Suppressor macrophage treated with lipopolysaccharide for 4 hours (primary cell): ENCODE results near the gene DHX36.
A peak's percentile ranks its signal among the peaks of the same experiment; 100 is the strongest.

Experiments
- DNase-seq: peaks from one replicate; pipeline ENCODE4 v3.0.0-alpha.2; 2020

Gene DHX36

GRCh38 chr3:154285221-154285620, 39.1 kb downstream of the DHX36 start:
- DNase-seq: peak; percentile 52

GRCh38 chr3:154280161-154280560, 44.1 kb downstream of the DHX36 start:
- DNase-seq: no peak

- DNase-seq: no peak
Measured at GRCh38 chr3:154275965-154276364, 48.3 kb downstream of the DHX36 start.

DNA sequence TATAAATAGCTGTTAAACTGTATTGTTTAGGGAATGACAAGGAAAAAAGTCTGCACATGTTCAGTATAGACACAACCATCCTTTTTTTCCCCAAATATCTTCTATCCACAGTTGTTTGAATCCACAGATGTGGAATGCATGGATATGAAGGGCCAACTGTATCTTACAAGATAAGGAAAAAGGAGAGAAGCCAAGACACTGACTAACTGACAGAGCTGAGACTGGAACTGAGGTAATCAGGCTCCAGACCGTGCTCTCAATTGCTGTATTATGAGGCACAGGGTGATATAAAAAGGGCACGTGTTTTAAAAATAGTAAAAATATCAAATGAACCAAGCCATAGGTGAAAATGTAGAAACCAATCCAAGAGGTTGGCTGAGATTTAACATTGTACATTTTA, 49.0 kb downstream of the DHX36 start:
- DNase-seq: no peak

DNA sequence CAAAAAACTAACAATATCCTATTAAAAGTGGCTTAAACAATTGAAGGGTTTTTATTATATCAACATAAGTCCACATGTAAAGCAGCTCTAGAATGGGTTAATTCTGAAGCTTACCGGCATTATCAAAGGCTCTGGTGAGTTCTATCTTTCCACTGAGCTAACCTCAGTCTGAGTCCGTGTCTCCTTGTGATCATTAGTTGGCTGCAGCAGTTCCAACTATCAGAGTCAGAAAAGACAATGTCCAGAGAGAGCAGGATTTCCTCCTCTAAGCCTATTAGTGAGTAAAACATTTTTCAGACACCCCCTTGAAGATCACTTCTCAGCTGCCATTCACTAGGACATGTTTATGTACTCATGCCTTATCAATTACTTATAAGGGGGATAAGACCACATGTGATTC, 49.9 kb downstream of the DHX36 start:
- no peak for DNase-seq

- DNase-seq: no peak
Measured at GRCh38 chr3:154273381-154273780, 50.9 kb downstream of the DHX36 start.

GRCh38 chr3:154254527-154254926, 69.8 kb downstream of the DHX36 start:
- no peak for DNase-seq

DNA sequence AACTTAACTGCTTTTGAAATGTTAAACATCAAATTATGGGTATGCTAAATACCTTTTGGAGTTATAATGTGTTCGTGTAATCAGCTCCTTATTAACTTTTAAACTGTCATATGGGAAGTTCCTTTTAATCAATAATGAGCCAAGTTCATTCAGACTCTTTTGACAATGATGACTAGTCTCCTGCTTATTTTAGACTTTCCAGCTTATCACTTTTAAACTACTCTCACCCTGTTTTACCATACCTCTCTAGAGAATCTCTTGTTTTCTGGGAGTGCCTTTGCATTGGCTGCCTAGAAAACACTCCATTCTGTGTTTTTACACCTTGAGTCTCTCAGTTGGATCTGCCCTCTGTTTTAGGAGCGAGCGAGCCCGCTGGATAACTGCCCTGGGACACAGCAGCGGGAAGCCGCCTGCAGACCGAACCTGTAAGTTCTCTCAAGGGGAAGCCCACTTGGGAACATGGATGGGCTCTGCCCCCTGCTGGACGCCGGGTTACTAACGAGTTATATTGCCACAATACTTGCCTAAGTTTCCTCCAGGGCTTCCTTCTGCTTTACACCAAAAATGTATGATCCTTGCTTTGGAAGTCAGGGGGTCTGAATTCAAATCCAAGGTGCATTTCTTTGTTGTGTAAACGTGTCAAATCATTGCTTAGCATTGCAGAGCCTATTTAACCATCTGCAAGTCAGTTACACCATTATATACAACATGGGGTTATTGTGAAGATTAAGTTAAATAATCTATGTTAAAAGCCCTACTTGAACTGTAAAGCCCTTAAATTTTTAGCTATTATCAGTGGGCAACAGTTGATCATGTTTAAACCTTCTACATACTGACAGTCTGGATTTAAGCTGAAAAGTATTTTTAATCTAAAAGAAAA, 71.3 kb downstream of the DHX36 start:
- DNase-seq: peak; percentile 90

- no peak for DNase-seq
Measured at GRCh38 chr3:154251610-154252009, 72.7 kb downstream of the DHX36 start.

GRCh38 chr3:154250291-154250690, 74.0 kb downstream of the DHX36 start:
- DNase-seq: no peak

GRCh38 chr3:154247806-154248415, 76.4 kb downstream of the DHX36 start:
- no peak for DNase-seq

- DNase-seq: peak; percentile 39
Measured at GRCh38 chr3:154244644-154245043, 79.6 kb downstream of the DHX36 start.

- no peak for DNase-seq
Measured at GRCh38 chr3:154243353-154243752, 80.9 kb downstream of the DHX36 start.

DNA sequence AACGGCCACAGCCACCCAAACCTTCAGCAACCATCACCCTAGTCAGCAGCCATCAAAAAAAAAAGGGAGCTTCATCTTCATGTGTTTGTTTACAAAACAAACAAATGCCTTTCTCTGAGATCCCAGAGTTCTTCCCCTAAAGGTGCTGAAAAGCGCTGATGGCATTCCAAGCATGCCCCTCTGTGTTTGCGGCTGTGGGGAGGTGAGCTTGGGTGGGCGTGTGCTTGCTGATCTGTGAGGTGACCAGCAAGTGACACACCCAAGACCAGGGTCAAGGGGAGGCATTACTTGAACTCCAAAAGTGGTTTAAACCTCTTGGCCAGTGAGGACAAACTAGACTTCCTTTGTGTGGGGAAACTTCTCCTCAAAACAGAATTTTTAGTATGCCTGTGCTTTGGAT, 81.5 kb downstream of the DHX36 start:
- DNase-seq: no peak

GRCh38 chr3:154241496-154241895, 82.8 kb downstream of the DHX36 start:
- no peak for DNase-seq

GRCh38 chr3:154240235-154240634, 84.1 kb downstream of the DHX36 start:
- DNase-seq: no peak

- DNase-seq: no peak
Measured at GRCh38 chr3:154236331-154236730, 88.0 kb downstream of the DHX36 start.

GRCh38 chr3:154235330-154235729, 89.0 kb downstream of the DHX36 start:
- DNase-seq: no peak

GRCh38 chr3:154229217-154229590, 95.1 kb downstream of the DHX36 start:
- no peak for DNase-seq

DNA sequence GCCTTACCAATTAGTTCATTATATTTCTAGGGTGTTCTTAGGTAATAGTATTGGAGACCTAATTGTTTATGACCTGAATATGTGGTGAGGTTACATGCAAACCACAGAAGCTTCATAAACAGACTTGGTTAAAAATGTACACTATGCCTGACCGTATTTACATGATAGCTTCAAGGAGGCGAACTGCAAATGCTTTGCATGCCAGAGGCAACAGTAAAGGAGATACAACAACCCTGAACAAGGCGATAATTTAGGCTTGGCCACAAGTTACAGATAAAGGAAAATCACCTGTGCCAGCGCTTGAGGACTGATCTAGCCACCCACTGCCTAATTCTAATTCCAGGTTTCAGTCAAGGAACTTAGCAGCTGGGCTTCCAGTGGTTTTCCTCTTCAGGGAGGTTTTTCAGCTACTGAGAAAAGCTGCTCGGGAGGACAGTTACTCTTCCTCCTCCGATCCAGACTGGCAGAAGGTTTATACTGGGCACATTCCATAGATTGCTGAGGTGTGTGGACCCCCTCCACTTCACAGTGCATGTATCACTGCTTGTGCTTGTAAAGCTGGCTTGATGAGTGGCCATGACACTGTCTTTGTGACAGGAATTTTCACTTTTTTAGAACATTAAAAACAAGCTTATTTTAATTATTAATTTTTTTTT, 95.6 kb downstream of the DHX36 start:
- no peak for DNase-seq

GRCh38 chr3:154227531-154227930, 96.8 kb downstream of the DHX36 start:
- no peak for DNase-seq

DNA sequence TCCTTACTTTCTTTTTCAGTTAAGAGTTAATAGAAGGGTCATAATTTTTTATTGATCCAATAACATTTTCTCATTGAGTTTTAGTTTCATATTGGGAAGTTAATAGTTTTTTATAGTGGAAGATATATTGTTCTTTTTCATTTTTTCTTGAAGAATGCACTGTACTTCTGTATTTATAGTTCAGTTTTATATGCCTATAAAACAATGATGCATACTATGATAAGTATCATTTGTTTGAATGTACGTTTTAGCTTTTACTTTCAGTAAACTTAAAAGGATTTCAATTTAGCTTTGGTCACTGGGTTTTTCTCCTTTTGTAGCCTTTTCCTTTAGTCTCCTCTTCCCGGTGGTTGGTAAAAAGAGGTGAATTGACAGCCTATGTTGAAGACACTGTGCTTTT, 98.8 kb downstream of the DHX36 start:
- DNase-seq: no peak

DNA sequence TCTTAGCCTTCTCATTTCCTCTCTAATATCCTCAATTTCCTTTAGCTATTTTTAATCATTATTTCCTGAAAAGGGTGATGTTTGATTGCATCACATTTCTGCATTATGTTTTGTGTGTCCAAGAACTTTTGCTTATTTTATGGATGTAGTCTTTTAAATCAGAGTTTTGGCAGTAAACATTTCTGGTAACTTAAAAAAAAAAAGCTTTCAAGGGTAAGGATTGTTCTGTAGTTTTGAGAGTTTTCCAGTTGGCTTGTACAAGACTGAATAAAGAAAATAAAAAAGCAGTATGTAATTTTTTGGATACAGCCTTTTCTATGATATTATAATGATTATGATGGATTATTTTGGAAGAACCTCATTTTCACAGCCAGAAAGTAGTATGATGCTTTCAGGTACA, 99.4 kb downstream of the DHX36 start:
- DNase-seq: no peak

DNA sequence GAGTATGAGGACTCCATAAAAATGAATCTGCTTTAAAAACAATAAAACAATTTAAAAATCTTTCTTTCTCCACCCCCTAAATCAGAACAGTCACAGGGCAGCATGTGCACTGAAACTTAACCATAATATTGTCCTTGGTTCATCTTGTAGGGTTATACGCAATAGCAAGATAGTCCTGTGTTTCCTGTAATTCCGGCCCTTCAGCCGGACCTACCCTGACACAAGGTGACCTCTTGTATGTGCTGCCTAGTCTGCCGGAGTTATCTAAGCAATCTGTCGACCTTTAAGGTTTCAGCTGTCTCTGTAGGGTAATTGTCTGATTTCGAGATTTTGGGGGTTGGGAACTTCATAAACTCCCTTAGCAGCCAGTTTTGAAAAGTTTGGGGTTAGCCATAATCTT, 99.9 kb downstream of the DHX36 start:
- no peak for DNase-seq
